ENCODE data around the gene C1QTNF9. TPM values are rescaled to one million over a fixed set of nuclear protein-coding genes. Genes with fewer than 3 reads are reported as not detected.
A peak's percentile ranks its signal among the peaks of the same experiment; 100 is the strongest.
"Not testable (repeated sequence)": the region's sequence is repeated elsewhere in the genome, so short reads cannot be mapped to it uniquely, and the experiment has no call there.

Gene C1QTNF9
- total RNA-seq, 1 experiment from 2014 or later, result 0.10 TPM

GRCh38 chr13:24293746-24294145, 15.6 kb upstream of the C1QTNF9 start:
- Histone ChIP-seq H3K4me3 (ENCODE audit: insufficient read depth, low read depth, low read length) (no peak overlapping the region), H3K36me3 (replicated peaks; ENCODE audit: control insufficient read depth, insufficient read depth, low read length) (peaks cover 8% of the 10 kb centered on the region), H3K27me3 (ENCODE audit: control insufficient read depth, insufficient read depth, low read length) (no peaks in the 10 kb centered on the region)
- no peak for DNase-seq

- peaks cover 20% of the 10 kb centered on the region for H3K36me3 ChIP-seq (replicated peaks; ENCODE audit: control insufficient read depth, insufficient read depth, low read length)
- H3K27me3 ChIP-seq (ENCODE audit: control insufficient read depth, insufficient read depth, low read length), result no peaks in the 10 kb centered on the region
- no peak for DNase-seq
- no peak overlapping the region for H3K4me3 ChIP-seq (ENCODE audit: insufficient read depth, low read depth, low read length)
These were observed 9.8 kb upstream of the C1QTNF9 start for GRCh38 chr13:24299488-24300114.

GRCh38 chr13:24301434-24301833, 7.9 kb upstream of the C1QTNF9 start:
- Histone ChIP-seq H3K4me3 (ENCODE audit: insufficient read depth, low read depth, low read length) (no peak overlapping the region), H3K36me3 (replicated peaks; ENCODE audit: control insufficient read depth, insufficient read depth, low read length) (peaks cover 20% of the 10 kb centered on the region), H3K27me3 (ENCODE audit: control insufficient read depth, insufficient read depth, low read length) (no peaks in the 10 kb centered on the region)
- no peak for DNase-seq

- Histone ChIP-seq H3K27me3 (ENCODE audit: control insufficient read depth, insufficient read depth, low read length) (no peaks in the 10 kb centered on the region), H3K36me3 (replicated peaks; ENCODE audit: control insufficient read depth, insufficient read depth, low read length) (peaks cover 20% of the 10 kb centered on the region), H3K4me3 (ENCODE audit: insufficient read depth, low read depth, low read length) (no peak overlapping the region)
- DNase-seq, result no peak
These were observed 7.5 kb upstream of the C1QTNF9 start for GRCh38 chr13:24301911-24302310.

GRCh38 chr13:24304620-24305019, 4.8 kb upstream of the C1QTNF9 start:
- peaks cover 10% of the 10 kb centered on the region for H3K36me3 ChIP-seq (replicated peaks; ENCODE audit: control insufficient read depth, insufficient read depth, low read length)

GRCh38 chr13:24306632-24307031, 2.7 kb upstream of the C1QTNF9 start:
- peaks cover 8% of the 10 kb centered on the region for H3K36me3 ChIP-seq (replicated peaks; ENCODE audit: control insufficient read depth, insufficient read depth, low read length)
- no peaks in the 10 kb centered on the region for H3K27me3 ChIP-seq (ENCODE audit: control insufficient read depth, insufficient read depth, low read length)
- no peak for DNase-seq
- H3K4me3 ChIP-seq (ENCODE audit: insufficient read depth, low read depth, low read length), result no peak overlapping the region

More at GRCh38 chr13:24304620-24305019, 4.8 kb upstream of the C1QTNF9 start:
- no peaks in the 10 kb centered on the region for H3K27me3 ChIP-seq (ENCODE audit: control insufficient read depth, insufficient read depth, low read length)
- no peak overlapping the region for H3K4me3 ChIP-seq (ENCODE audit: insufficient read depth, low read depth, low read length)
- no peak for DNase-seq

GRCh38 chr13:24307211-24308067, 1.9 kb upstream of the C1QTNF9 start:
- peaks cover 8% of the 10 kb centered on the region for H3K36me3 ChIP-seq (replicated peaks; ENCODE audit: control insufficient read depth, insufficient read depth, low read length)
- no peak overlapping the region for H3K4me3 ChIP-seq (ENCODE audit: insufficient read depth, low read depth, low read length)
- no peaks in the 10 kb centered on the region for H3K27me3 ChIP-seq (ENCODE audit: control insufficient read depth, insufficient read depth, low read length)
- DNase-seq, result peak; percentile 50

- DNase-seq, result peak; percentile 56
These were observed 1.3 kb upstream of the C1QTNF9 start for GRCh38 chr13:24308068-24308445.

GRCh38 chr13:24308488-24309020, 826 bp upstream of the C1QTNF9 start:
- DNase-seq, result peak; percentile 55
- Histone ChIP-seq H3K27me3 (ENCODE audit: control insufficient read depth, insufficient read depth, low read length) (no peaks in the 10 kb centered on the region), H3K4me3 (ENCODE audit: insufficient read depth, low read depth, low read length) (no peak overlapping the region), H3K36me3 (replicated peaks; ENCODE audit: control insufficient read depth, insufficient read depth, low read length) (peaks cover 1% of the 10 kb centered on the region)

More at GRCh38 chr13:24308068-24308445, 1.3 kb upstream of the C1QTNF9 start:
- Histone ChIP-seq H3K4me3 (ENCODE audit: insufficient read depth, low read depth, low read length) (no peak overlapping the region), H3K27me3 (ENCODE audit: control insufficient read depth, insufficient read depth, low read length) (no peaks in the 10 kb centered on the region), H3K36me3 (replicated peaks; ENCODE audit: control insufficient read depth, insufficient read depth, low read length) (peaks cover 4% of the 10 kb centered on the region)

GRCh38 chr13:24313439-24313838, 4.1 kb downstream of the C1QTNF9 start:
- H3K4me3 ChIP-seq (ENCODE audit: insufficient read depth, low read depth, low read length), result no peak overlapping the region
- no peaks in the 10 kb centered on the region for H3K27me3 ChIP-seq (ENCODE audit: control insufficient read depth, insufficient read depth, low read length)
- no peak for DNase-seq
- H3K36me3 ChIP-seq (replicated peaks; ENCODE audit: control insufficient read depth, insufficient read depth, low read length), result no peaks in the 10 kb centered on the region

GRCh38 chr13:24317835-24318234, 8.5 kb downstream of the C1QTNF9 start:
- not testable (repeated sequence) for H3K4me3 ChIP-seq (ENCODE audit: insufficient read depth, low read depth, low read length); H3K36me3 ChIP-seq (replicated peaks; ENCODE audit: control insufficient read depth, insufficient read depth, low read length); H3K27me3 ChIP-seq (ENCODE audit: control insufficient read depth, insufficient read depth, low read length); DNase-seq

- not testable (repeated sequence) for H3K4me3 ChIP-seq (ENCODE audit: insufficient read depth, low read depth, low read length); DNase-seq; H3K27me3 ChIP-seq (ENCODE audit: control insufficient read depth, insufficient read depth, low read length); H3K36me3 ChIP-seq (replicated peaks; ENCODE audit: control insufficient read depth, insufficient read depth, low read length)
These were observed 9.5 kb downstream of the C1QTNF9 start for GRCh38 chr13:24318878-24319277.

- not testable (repeated sequence) for H3K36me3 ChIP-seq (replicated peaks; ENCODE audit: control insufficient read depth, insufficient read depth, low read length); H3K27me3 ChIP-seq (ENCODE audit: control insufficient read depth, insufficient read depth, low read length); DNase-seq; H3K4me3 ChIP-seq (ENCODE audit: insufficient read depth, low read depth, low read length)
These were observed 10.3 kb downstream of the C1QTNF9 start for GRCh38 chr13:24319641-24320040.

- H3K36me3 ChIP-seq (replicated peaks; ENCODE audit: control insufficient read depth, insufficient read depth, low read length); DNase-seq; H3K4me3 ChIP-seq (ENCODE audit: insufficient read depth, low read depth, low read length); H3K27me3 ChIP-seq (ENCODE audit: control insufficient read depth, insufficient read depth, low read length): not testable (repeated sequence)
These were observed 12.0 kb downstream of the C1QTNF9 start for GRCh38 chr13:24321416-24321815.

- not testable (repeated sequence) for H3K4me3 ChIP-seq (ENCODE audit: insufficient read depth, low read depth, low read length); H3K27me3 ChIP-seq (ENCODE audit: control insufficient read depth, insufficient read depth, low read length); H3K36me3 ChIP-seq (replicated peaks; ENCODE audit: control insufficient read depth, insufficient read depth, low read length)
- peak; percentile 18 for DNase-seq
These were observed 13.1 kb downstream of the C1QTNF9 start for GRCh38 chr13:24322470-24322869.
